ENCODE results near the gene TIPARP. TPM values are rescaled to one million over a fixed set of nuclear protein-coding genes. Genes with fewer than 3 reads are reported as not detected.

TIPARP gene
- total RNA-seq, 1 experiment from 2014 or later = 13.4 TPM

- Histone ChIP-seq H3K27me3 (ENCODE audit: control insufficient read depth, insufficient read depth, low read length) (no peaks in the 10 kb centered on the region), H3K36me3 (replicated peaks; ENCODE audit: control insufficient read depth, insufficient read depth, low read length) (no peaks in the 10 kb centered on the region), H3K4me3 (ENCODE audit: insufficient read depth, low read depth, low read length) (no peak overlapping the region)
- DNase-seq = no peak
These were observed 15.1 kb upstream of the TIPARP start for GRCh38 chr3:156659260-156659659.

- no peak for DNase-seq
- Histone ChIP-seq H3K36me3 (replicated peaks; ENCODE audit: control insufficient read depth, insufficient read depth, low read length) (no peaks in the 10 kb centered on the region), H3K4me3 (ENCODE audit: insufficient read depth, low read depth, low read length) (no peak overlapping the region), H3K27me3 (ENCODE audit: control insufficient read depth, insufficient read depth, low read length) (no peaks in the 10 kb centered on the region)
These were observed 13.2 kb upstream of the TIPARP start for GRCh38 chr3:156661155-156661554.

- H3K4me3 ChIP-seq (ENCODE audit: insufficient read depth, low read depth, low read length) = no peak overlapping the region
- H3K36me3 ChIP-seq (replicated peaks; ENCODE audit: control insufficient read depth, insufficient read depth, low read length) = no peaks in the 10 kb centered on the region
- H3K27me3 ChIP-seq (ENCODE audit: control insufficient read depth, insufficient read depth, low read length) = no peaks in the 10 kb centered on the region
- no peak for DNase-seq
These were observed 10.2 kb upstream of the TIPARP start for GRCh38 chr3:156664011-156664830.

- H3K4me3 ChIP-seq (ENCODE audit: insufficient read depth, low read depth, low read length) = no peak overlapping the region
- no peak for DNase-seq
- H3K36me3 ChIP-seq (replicated peaks; ENCODE audit: control insufficient read depth, insufficient read depth, low read length) = no peaks in the 10 kb centered on the region
- H3K27me3 ChIP-seq (ENCODE audit: control insufficient read depth, insufficient read depth, low read length) = no peaks in the 10 kb centered on the region
These were observed 9.6 kb upstream of the TIPARP start for GRCh38 chr3:156664831-156665178.

- Histone ChIP-seq H3K36me3 (replicated peaks; ENCODE audit: control insufficient read depth, insufficient read depth, low read length) (no peaks in the 10 kb centered on the region), H3K27me3 (ENCODE audit: control insufficient read depth, insufficient read depth, low read length) (no peaks in the 10 kb centered on the region), H3K4me3 (ENCODE audit: insufficient read depth, low read depth, low read length) (no peak overlapping the region)
- DNase-seq = no peak
These were observed 9.1 kb upstream of the TIPARP start for GRCh38 chr3:156665291-156665690.

- Histone ChIP-seq H3K4me3 (ENCODE audit: insufficient read depth, low read depth, low read length) (no peak overlapping the region), H3K27me3 (ENCODE audit: control insufficient read depth, insufficient read depth, low read length) (no peaks in the 10 kb centered on the region), H3K36me3 (replicated peaks; ENCODE audit: control insufficient read depth, insufficient read depth, low read length) (no peaks in the 10 kb centered on the region)
- no peak for DNase-seq
These were observed 8.3 kb upstream of the TIPARP start for GRCh38 chr3:156666073-156666472.

GRCh38 chr3:156668073-156668763, 6.2 kb upstream of the TIPARP start:
- no peaks in the 10 kb centered on the region; the same call in 1 of the 2 replicates for H3K27me3 ChIP-seq (ENCODE audit: control insufficient read depth, insufficient read depth, low read length)
- H3K4me3 ChIP-seq (ENCODE audit: insufficient read depth, low read depth, low read length) = no peak overlapping the region
- DNase-seq = no peak
- no peaks in the 10 kb centered on the region for H3K36me3 ChIP-seq (replicated peaks; ENCODE audit: control insufficient read depth, insufficient read depth, low read length)

GRCh38 chr3:156670077-156670476, 4.3 kb upstream of the TIPARP start:
- DNase-seq = no peak
- Histone ChIP-seq H3K36me3 (replicated peaks; ENCODE audit: control insufficient read depth, insufficient read depth, low read length) (no peaks in the 10 kb centered on the region), H3K4me3 (ENCODE audit: insufficient read depth, low read depth, low read length) (no peak overlapping the region)

GRCh38 chr3:156670652-156671051, 3.7 kb upstream of the TIPARP start:
- no peaks in the 10 kb centered on the region for H3K36me3 ChIP-seq (replicated peaks; ENCODE audit: control insufficient read depth, insufficient read depth, low read length)
- no peak for DNase-seq
- H3K4me3 ChIP-seq (ENCODE audit: insufficient read depth, low read depth, low read length) = no peak overlapping the region
- H3K27me3 ChIP-seq (ENCODE audit: control insufficient read depth, insufficient read depth, low read length) = no peaks in the 10 kb centered on the region; the same call in none of the 2 replicates

More at GRCh38 chr3:156670077-156670476, 4.3 kb upstream of the TIPARP start:
- no peaks in the 10 kb centered on the region; the same call in 1 of the 2 replicates for H3K27me3 ChIP-seq (ENCODE audit: control insufficient read depth, insufficient read depth, low read length)

GRCh38 chr3:156673732-156674045, 701 bp upstream of the TIPARP start:
- H3K36me3 ChIP-seq (replicated peaks; ENCODE audit: control insufficient read depth, insufficient read depth, low read length) = peaks cover 5% of the 10 kb centered on the region
- H3K27me3 ChIP-seq (ENCODE audit: control insufficient read depth, insufficient read depth, low read length) = peaks cover 2% of the 10 kb centered on the region
- H3K4me3 ChIP-seq (ENCODE audit: insufficient read depth, low read depth, low read length) = peak overlapping the region; percentile 88
- DNase-seq = no peak

- peak; percentile 78 for DNase-seq
- H3K27me3 ChIP-seq (ENCODE audit: control insufficient read depth, insufficient read depth, low read length) = peaks cover 2% of the 10 kb centered on the region
- peak overlapping the region; percentile 88 for H3K4me3 ChIP-seq (ENCODE audit: insufficient read depth, low read depth, low read length)
- H3K36me3 ChIP-seq (replicated peaks; ENCODE audit: control insufficient read depth, insufficient read depth, low read length) = peaks cover 5% of the 10 kb centered on the region
These were observed 780 bp downstream of the TIPARP start for GRCh38 chr3:156674911-156675829.

- Histone ChIP-seq H3K36me3 (replicated peaks; ENCODE audit: control insufficient read depth, insufficient read depth, low read length) (peaks cover 5% of the 10 kb centered on the region), H3K27me3 (ENCODE audit: control insufficient read depth, insufficient read depth, low read length) (peaks cover 2% of the 10 kb centered on the region), H3K4me3 (ENCODE audit: insufficient read depth, low read depth, low read length) (peak overlapping the region; percentile 88)
- DNase-seq = no peak
These were observed 1.7 kb downstream of the TIPARP start for GRCh38 chr3:156675830-156676767.

GRCh38 chr3:156676768-156677479, 2.5 kb downstream of the TIPARP start:
- H3K27me3 ChIP-seq (ENCODE audit: control insufficient read depth, insufficient read depth, low read length) = peaks cover 2% of the 10 kb centered on the region; the same call in 1 of the 2 replicates
- DNase-seq = no peak
- peaks cover 5% of the 10 kb centered on the region for H3K36me3 ChIP-seq (replicated peaks; ENCODE audit: control insufficient read depth, insufficient read depth, low read length)
- H3K4me3 ChIP-seq (ENCODE audit: insufficient read depth, low read depth, low read length) = no peak overlapping the region; the same call in 1 of the 2 replicates
